Stimulated activated naive B cell treated with anti-CD40 and anti-IgM and Interleukin-4, amounts not matched to agents 10 μg/mL and 1 μg/mL and 100 μg/mL, for 72 hours (primary cell): ENCODE measurements around the gene LY9.

Experiments
- ATAC-seq, 2 donors: fragments of 150-1000 bp; cut with Tn5 transposase; replicated peaks; 2 replicates each; pipeline ENCODE4 v1.10.0; 2021; ENCODE audit warnings: moderate library complexity in 1 of 2
- DNase-seq: peaks from one replicate; pipeline ENCODE4 v3.0.0; 2021
- H3K27ac Mint-ChIP-seq: one replicate; pipeline ENCODE4 v1.8.0; 2022; ENCODE audit warnings: mild to moderate bottlenecking, mixed read lengths
- H3K27me3 Mint-ChIP-seq, 2 donors: one replicate each; pipeline ENCODE4 v1.8.0; 2022; ENCODE audit warnings: mixed read lengths in 2 of 2
- H3K36me3 Mint-ChIP-seq, 2 donors: one replicate each; pipeline ENCODE4 v1.8.0; 2022; ENCODE audit warnings: mixed read lengths in 2 of 2, mild to moderate bottlenecking in 1 of 2
- H3K4me1 Mint-ChIP-seq, 2 donors: one replicate each; pipeline ENCODE4 v1.8.0; 2022; ENCODE audit warnings: mixed read lengths in 2 of 2, mild to moderate bottlenecking in 1 of 2
- H3K4me3 Mint-ChIP-seq, 2 donors: one replicate each; pipeline ENCODE4 v1.8.0; 2022; ENCODE audit warnings: mild to moderate bottlenecking in 2 of 2, mixed read lengths in 2 of 2, moderate library complexity in 1 of 2
- H3K9me3 Mint-ChIP-seq, 2 donors: one replicate each; pipeline ENCODE4 v1.8.0; 2022; ENCODE audit warnings: mixed read lengths in 2 of 2, mild to moderate bottlenecking in 1 of 2

LY9 gene

GRCh38 chr1:160795951-160796383 lies at the start of gene LY9:
Gene LY9, plus strand, starts transcription at chr1:160796174. Its CDS starts 14 bp downstream, at chr1:160796188.
- H3K4me1 Mint-ChIP-seq: peaks cover 58 to 85% of the 10 kb centered on the region in 2 donors
- no peaks in the 10 kb centered on the region for H3K27me3 Mint-ChIP-seq
- H3K4me3 Mint-ChIP-seq: peak within 1 kb of the TSS; percentile 88 to 91
- DNase-seq (peak; percentile 84), ATAC-seq (peak; percentile 89 to 92)
- H3K9me3 Mint-ChIP-seq: peaks cover 0 to 2% of the 10 kb centered on the region in 2 donors
- H3K36me3 Mint-ChIP-seq: peaks cover 23 to 42% of the 10 kb centered on the region in 2 donors
- peak within 1 kb of the TSS; percentile 97 for H3K27ac Mint-ChIP-seq

GRCh38 chr1:160746836-160747500 lies 49.0 kb upstream of the LY9 start:
- DNase-seq: no peak
- no peak for ATAC-seq
- Mint-ChIP-seq H3K27me3 (no peaks in the 10 kb centered on the region), H3K4me1 (peaks cover 59 to 82% of the 10 kb centered on the region in 2 donors), H3K36me3 (peaks cover 53 to 88% of the 10 kb centered on the region in 2 donors), H3K9me3 (peaks cover 0 to 2% of the 10 kb centered on the region in 2 donors), H3K27ac (no peak overlapping the region), H3K4me3 (no peak overlapping the region)

- DNase-seq: no peak
- Mint-ChIP-seq H3K27ac (no peak overlapping the region), H3K27me3 (no peaks in the 10 kb centered on the region), H3K9me3 (peaks cover 0 to 2% of the 10 kb centered on the region in 2 donors), H3K4me3 (no peak overlapping the region), H3K4me1 (peaks cover 58 to 81% of the 10 kb centered on the region in 2 donors), H3K36me3 (peaks cover 53 to 88% of the 10 kb centered on the region in 2 donors)
- no peak for ATAC-seq
These were observed 48.3 kb upstream of the LY9 start for GRCh38 chr1:160747717-160748116.

GRCh38 chr1:160748181-160748877 lies 47.6 kb upstream of the LY9 start:
- Mint-ChIP-seq H3K27me3 (no peaks in the 10 kb centered on the region), H3K4me3 (no peak overlapping the region), H3K4me1 (peaks cover 56 to 81% of the 10 kb centered on the region in 2 donors), H3K9me3 (peaks cover 0 to 2% of the 10 kb centered on the region in 2 donors), H3K36me3 (peaks cover 54 to 88% of the 10 kb centered on the region in 2 donors), H3K27ac (no peak overlapping the region)
- ATAC-seq: no peak
- no peak for DNase-seq

DNA sequence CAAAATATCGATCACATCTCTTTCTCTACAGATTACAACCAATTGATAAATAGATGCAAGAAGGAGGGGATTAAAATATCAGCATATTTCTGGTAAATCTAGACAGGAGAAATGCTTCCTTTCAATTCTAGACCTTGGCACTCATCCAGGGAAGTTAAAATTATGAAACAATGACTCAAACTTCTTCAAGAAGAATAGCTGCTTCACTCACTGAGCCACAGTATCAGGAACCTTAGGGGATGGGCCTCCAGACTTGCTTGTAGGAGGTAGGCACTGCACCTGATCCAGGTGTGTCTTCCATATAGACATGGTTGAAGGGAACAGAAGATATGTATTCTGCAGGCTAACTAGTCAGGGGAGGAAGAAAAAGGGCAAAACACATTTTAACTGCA lies 47.1 kb upstream of the LY9 start:
- no peaks in the 10 kb centered on the region for H3K27me3 Mint-ChIP-seq
- peak overlapping the region in 1 of 2 donors; percentile 27 for H3K4me3 Mint-ChIP-seq
- no peak for ATAC-seq
- peaks cover 0 to 2% of the 10 kb centered on the region in 2 donors for H3K9me3 Mint-ChIP-seq
- peaks cover 56 to 80% of the 10 kb centered on the region in 2 donors for H3K4me1 Mint-ChIP-seq
- peaks cover 59 to 88% of the 10 kb centered on the region in 2 donors for H3K36me3 Mint-ChIP-seq
- no peak for DNase-seq
- peak overlapping the region; percentile 28 for H3K27ac Mint-ChIP-seq

GRCh38 chr1:160750608-160751007 lies 45.4 kb upstream of the LY9 start:
- Mint-ChIP-seq H3K4me3 (peak overlapping the region; percentile 44 to 49), H3K27ac (peak overlapping the region; percentile 87), H3K36me3 (peaks cover 58 to 79% of the 10 kb centered on the region in 2 donors), H3K4me1 (peaks cover 42 to 65% of the 10 kb centered on the region in 2 donors), H3K9me3 (peaks cover 0 to 2% of the 10 kb centered on the region in 2 donors), H3K27me3 (no peaks in the 10 kb centered on the region)
- ATAC-seq (no peak), DNase-seq (no peak)

DNA sequence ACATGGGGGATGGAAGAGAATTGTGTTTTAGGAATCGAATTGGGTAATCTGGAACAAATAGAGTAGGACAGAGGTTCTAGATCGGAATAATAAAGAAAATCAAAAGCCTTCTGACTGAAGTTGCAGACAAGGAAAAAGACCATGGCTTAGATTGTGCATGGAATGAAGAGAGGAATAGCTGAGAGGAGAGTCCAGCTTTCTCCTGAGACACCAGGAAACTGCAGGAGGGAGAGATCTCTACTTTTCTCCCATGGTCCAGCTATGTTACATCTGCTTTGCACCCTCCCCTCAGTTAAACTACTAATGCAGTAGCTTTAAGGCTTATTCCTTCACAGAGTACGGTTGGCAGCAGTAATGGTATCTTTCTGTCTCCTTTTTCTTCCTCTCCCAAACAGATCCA lies 43.6 kb upstream of the LY9 start:
- DNase-seq: no peak
- Mint-ChIP-seq H3K27me3 (no peaks in the 10 kb centered on the region), H3K27ac (peak overlapping the region; percentile 22), H3K4me1 (peaks cover 44 to 67% of the 10 kb centered on the region in 2 donors), H3K36me3 (peaks cover 63 to 81% of the 10 kb centered on the region in 2 donors), H3K9me3 (peaks cover 0 to 2% of the 10 kb centered on the region in 2 donors), H3K4me3 (no peak overlapping the region)
- ATAC-seq: no peak

DNA sequence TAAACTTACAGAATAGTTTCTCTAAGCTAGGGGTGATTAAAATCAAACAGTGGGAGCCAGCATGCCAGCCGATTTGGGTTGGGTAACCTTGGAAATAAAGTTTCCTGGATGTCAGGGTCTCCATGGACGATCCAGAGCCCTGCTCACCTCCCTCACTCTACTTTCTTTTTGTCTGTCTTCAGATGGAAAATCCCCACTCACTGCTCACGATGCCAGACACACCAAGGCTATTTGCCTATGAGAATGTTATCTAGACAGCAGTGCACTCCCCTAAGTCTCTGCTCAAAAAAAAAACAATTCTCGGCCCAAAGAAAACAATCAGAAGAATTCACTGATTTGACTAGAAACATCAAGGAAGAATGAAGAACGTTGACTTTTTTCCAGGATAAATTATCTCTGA lies 43.0 kb upstream of the LY9 start:
- H3K4me3 Mint-ChIP-seq: no peak overlapping the region
- no peaks in the 10 kb centered on the region for H3K27me3 Mint-ChIP-seq
- H3K27ac Mint-ChIP-seq: peak overlapping the region; percentile 56
- H3K9me3 Mint-ChIP-seq: peaks cover 0 to 2% of the 10 kb centered on the region in 2 donors
- DNase-seq (no peak), ATAC-seq (no peak)
- peaks cover 44 to 66% of the 10 kb centered on the region in 2 donors for H3K4me1 Mint-ChIP-seq
- peaks cover 62 to 77% of the 10 kb centered on the region in 2 donors for H3K36me3 Mint-ChIP-seq

GRCh38 chr1:160753594-160753993 lies 42.4 kb upstream of the LY9 start:
- Mint-ChIP-seq H3K27ac (no peak overlapping the region), H3K27me3 (no peaks in the 10 kb centered on the region), H3K36me3 (peaks cover 55 to 71% of the 10 kb centered on the region in 2 donors), H3K4me1 (peaks cover 38 to 59% of the 10 kb centered on the region in 2 donors), H3K9me3 (peaks cover 0 to 2% of the 10 kb centered on the region in 2 donors), H3K4me3 (no peak overlapping the region)
- DNase-seq (no peak), ATAC-seq (no peak)

- Mint-ChIP-seq H3K9me3 (peaks cover 0 to 2% of the 10 kb centered on the region in 2 donors), H3K27ac (peak overlapping the region; percentile 20), H3K4me3 (no peak overlapping the region), H3K36me3 (peaks cover 43 to 58% of the 10 kb centered on the region in 2 donors), H3K27me3 (no peaks in the 10 kb centered on the region), H3K4me1 (peaks cover 25 to 43% of the 10 kb centered on the region in 2 donors)
- no peak for DNase-seq
- ATAC-seq: no peak
These were observed 40.5 kb upstream of the LY9 start for GRCh38 chr1:160755461-160755860.

DNA sequence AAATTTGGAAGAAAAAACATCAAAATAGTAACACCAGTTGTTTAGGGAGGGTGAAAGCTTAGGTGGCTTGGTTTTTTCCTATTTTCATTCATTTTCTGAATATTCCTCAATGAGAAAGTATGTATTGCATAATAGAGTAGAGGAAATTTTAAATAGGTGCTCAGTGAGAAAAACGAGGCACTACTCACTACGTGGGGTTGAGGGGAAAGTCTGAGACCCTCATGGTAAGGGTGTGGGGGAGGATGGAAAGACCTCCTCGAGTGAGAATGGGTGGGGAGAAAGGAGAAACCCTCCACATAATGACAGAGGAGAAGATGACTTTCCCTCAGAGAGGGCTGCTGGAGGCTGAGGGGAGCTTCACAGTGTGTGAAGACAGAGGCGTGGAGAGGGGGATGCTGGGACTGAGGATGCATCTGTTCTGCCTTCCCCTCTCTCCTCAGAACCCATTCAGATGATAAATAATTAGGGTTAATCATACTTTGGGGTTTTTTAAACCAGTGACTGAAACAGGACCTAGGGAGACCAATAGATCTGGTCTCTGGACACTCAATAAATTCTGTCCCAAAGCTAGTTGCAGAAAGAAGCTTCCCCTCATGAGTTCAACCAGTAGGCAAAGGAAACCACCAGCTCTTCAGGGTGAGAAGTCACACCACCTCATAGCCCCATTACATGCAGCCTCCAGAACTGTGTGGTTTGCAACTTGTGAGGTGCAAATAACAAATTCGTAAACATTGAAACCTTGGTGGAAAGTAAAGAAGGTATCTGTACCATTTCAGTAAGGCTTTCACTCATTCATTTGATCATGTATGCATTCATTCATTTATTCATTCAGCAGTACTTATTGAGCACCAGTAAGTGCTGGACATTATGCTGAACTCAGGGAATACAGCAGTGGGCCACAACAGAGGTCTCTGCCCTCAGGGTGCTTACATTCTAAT lies 39.8 kb upstream of the LY9 start:
- ATAC-seq: peak; percentile 38 to 42
- Mint-ChIP-seq H3K4me1 (peaks cover 18 to 36% of the 10 kb centered on the region in 2 donors), H3K36me3 (peaks cover 38 to 54% of the 10 kb centered on the region in 2 donors), H3K4me3 (no peak overlapping the region), H3K27me3 (no peaks in the 10 kb centered on the region), H3K27ac (peak overlapping the region; percentile 82), H3K9me3 (no peaks in the 10 kb centered on the region)
- no peak for DNase-seq

GRCh38 chr1:160756849-160757201 lies 39.1 kb upstream of the LY9 start:
- no peak for ATAC-seq

DNA sequence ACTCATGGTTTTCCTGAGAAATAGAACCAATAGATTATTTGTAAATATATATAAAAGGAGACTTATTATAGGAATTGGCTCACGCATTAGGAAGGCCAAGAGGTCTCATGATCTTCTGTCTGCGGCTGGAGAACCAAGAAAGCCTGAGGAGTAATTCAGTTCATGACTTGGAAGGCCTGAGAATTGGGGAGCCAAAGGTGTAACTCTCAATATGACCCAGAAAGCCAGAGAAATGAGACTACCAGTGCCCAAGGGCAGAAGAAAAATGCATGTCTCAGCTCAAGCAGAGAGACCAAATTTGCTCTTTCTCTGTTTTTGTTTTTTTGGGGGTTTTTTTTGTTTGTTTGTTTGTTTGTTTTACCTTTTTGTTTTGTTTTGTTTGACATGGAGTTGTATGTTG lies 37.5 kb upstream of the LY9 start:
- Mint-ChIP-seq H3K27ac (no peak overlapping the region), H3K4me3 (no peak overlapping the region), H3K4me1 (peaks cover 5 to 13% of the 10 kb centered on the region in 2 donors), H3K27me3 (no peaks in the 10 kb centered on the region), H3K36me3 (peaks cover 19 to 34% of the 10 kb centered on the region in 2 donors), H3K9me3 (no peaks in the 10 kb centered on the region)
- ATAC-seq: no peak
- no peak for DNase-seq

More at GRCh38 chr1:160756849-160757201, 39.1 kb upstream of the LY9 start:
- Mint-ChIP-seq H3K36me3 (peaks cover 36 to 51% of the 10 kb centered on the region in 2 donors), H3K27ac (no peak overlapping the region), H3K4me1 (peaks cover 14 to 29% of the 10 kb centered on the region in 2 donors), H3K27me3 (no peaks in the 10 kb centered on the region), H3K4me3 (no peak overlapping the region), H3K9me3 (no peaks in the 10 kb centered on the region)
- no peak for DNase-seq

DNA sequence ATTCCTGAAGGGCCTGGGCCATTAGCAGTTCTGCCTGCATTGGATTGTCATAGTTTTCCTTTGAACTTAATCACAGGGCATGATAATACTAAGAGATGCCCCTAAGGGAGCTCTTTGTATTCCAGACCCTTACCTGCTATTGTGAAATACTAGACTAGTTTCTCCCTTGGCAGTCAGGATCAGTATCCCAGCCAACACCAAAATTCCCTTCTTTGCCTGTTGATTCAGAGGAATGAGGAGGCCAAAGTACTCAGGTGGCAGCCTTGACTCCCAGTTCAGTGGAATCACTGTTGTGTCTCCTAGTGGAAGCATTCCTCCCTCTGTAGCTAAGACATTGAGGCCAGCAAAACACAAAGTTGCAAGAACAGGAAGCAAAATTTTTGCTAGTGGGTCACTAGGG lies 36.2 kb upstream of the LY9 start:
- ATAC-seq (no peak), DNase-seq (no peak)
- H3K4me3 Mint-ChIP-seq: no peak overlapping the region
- H3K27ac Mint-ChIP-seq: no peak overlapping the region
- peaks cover 4 to 10% of the 10 kb centered on the region in 2 donors for H3K4me1 Mint-ChIP-seq
- H3K36me3 Mint-ChIP-seq: peaks cover 10 to 23% of the 10 kb centered on the region in 2 donors
- H3K9me3 Mint-ChIP-seq: no peaks in the 10 kb centered on the region
- H3K27me3 Mint-ChIP-seq: no peaks in the 10 kb centered on the region
